Spleen (tissue), 7 donors: Measurements from ENCODE around the gene MOBP.

Source experiments
- CTCF ChIP-seq, 11 experiments: fragments of 200-600 bp in 7 of 11; fragments of 450-650 bp in 4 of 11; sonication (generic) in 4 of 11; IDR thresholded peaks in 8 of 11; conservative IDR thresholded peaks in 3 of 11; 1 replicate in 7 of 11; 2 replicates in 4 of 11; pipeline versions ENCODE4 v1.4.0 to v1.8.0; 2016 to 2021; ENCODE audit warnings: antibody characterized with exemption in 11 of 11, inconsistent platforms in 4 of 11, mild to moderate bottlenecking in 1 of 11
- POLR2A ChIP-seq, 3 donors: fragments of 450-650 bp; IDR thresholded peaks; one replicate each; pipeline ENCODE4 v1.5.1; 2017; ENCODE audit warnings: antibody characterized with exemption in 3 of 3, mild to moderate bottlenecking in 1 of 3
- donor health status: DM: no; HTN: no; CAD: no; lungs with moderate emphysema.
- donor health status: DM: no; HTN: no; CAD: no.
- donor health status: DM: no; HTN: no; CAD: no.

DNA sequence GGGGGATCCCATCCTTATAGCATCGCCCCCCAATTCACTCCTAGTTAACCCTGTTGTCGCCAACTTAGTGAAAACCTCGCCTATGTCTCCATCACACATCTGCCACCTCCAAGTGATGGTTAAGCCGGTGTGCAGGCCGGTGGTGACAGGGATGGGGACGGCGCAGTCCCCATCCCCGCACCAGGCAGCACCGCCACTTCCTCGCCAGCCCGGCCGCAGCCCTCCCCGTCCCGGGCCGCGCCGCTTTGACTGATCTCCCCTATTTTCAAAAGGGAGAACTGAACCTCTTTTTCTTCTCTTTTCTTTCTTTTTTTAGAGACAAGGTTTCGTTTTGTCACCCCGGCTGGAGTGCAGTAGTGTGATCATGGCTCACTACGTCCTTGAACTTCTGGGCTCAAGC, 11.3 kb upstream of the MOBP start:
- no peak for TF ChIP-seq CTCF (IDR thresholded peaks at IDR 0.05 in 8 of 11, conservative IDR thresholded peaks at IDR 0.05 in 3 of 11)
- TF ChIP-seq POLR2A (IDR thresholded peaks at IDR 0.05), result no peak
